Hair follicular keratinocyte (primary cell): Measurements from ENCODE around the gene EXOSC10. TPM values are rescaled to one million over a fixed set of nuclear protein-coding genes. Genes with fewer than 3 reads are reported as not detected.

Source experiments
- total RNA-seq: library from RNA; depleted of rRNA; stranded (reverse); fragments of >200 nt; gene quantifications from 2 replicates; pipeline ENCODE4 v1.2.3, GENCODE V29; 2015

Gene EXOSC10
- 46.2 and 70.4 TPM in 2 replicates for total RNA-seq

DNA sequence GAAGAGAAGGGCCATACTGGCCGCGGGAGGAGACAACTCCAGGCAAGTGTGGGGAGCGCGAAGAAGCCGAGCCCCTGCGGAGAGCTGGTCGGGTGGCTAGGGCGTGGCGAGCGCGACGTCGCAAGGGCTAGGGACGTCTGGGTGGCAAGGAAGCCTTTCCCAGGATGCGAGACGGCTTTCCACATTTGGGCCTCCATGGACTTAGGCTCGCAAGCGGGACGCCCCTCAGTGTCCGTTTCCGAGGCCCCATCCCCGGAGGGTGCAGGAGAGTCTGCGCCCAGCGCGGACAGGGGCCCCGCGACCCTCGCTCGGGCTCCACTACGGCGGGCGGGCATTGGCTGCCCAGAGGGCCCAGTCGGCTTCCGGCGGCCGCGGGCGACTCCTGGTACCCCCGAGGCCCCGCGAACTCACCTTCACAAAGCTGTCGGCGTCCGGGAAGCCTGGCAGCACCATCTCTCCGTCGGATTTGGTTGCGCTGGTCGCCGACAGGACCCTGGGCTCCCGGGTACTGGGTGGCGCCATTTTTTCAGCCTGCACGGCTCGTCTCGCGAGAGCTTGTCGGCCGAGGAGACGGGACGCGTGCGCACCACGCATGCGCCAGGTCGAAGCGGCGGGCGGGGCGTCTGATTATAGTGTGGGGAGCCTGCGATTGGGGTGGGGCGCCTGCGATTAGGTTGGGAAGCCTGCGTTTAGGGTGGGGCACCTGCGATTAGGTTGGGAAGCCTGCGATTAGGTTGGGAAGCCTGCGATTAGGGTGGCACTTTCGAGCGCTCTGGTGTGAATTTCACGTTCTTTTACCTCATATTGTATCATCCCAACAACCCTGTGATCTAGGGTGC lies at the start of gene EXOSC10:
Gene EXOSC10, minus strand, starts transcription at position 560 of the 839 bp plus-strand sequence. Its CDS starts 38 bp downstream, at position 522.

DNA sequence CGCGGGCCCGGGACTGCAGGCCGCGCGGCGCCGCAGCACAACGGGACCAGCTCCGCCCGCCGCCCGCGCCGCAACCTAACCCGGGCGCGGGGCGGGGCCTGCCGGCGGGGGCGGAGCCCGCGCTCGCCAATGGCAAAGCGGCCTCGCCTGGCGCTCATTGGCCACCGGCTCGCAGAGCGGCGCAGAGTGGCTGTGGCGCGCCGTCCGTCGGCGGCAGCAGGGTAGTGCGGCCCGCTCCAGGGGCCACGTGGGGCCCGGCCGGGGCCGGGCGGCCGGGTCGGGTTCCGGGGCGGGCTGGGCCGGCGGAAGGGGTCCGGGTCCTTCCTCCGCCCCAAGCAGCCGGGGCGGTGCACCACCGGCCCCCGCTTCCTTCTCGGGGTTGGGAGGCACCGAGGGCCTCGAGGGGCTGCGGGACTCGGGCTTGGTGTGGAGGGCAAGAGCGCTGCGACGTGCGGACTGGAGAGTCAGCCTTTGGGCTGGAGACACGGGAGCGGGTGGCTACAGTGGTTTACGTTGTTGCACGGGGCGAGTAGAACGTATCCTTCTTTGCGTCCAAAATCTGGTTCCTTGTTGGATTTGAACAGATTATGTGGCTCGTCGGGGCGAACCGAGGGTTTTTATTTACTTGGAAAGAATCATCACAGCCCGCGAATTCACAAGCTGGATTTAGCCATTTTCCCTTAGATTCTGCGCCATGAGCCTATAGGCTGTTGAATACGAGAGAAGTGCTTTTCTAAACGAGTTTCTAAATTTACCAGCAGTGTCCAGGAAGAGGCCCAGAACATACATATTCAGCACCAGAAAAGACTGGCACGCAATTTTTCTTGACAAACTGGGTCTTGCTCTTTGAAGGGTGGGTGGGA lies 39.5 kb downstream of the EXOSC10 start, which contains the start of gene SRM:
Gene SRM, minus strand, starts transcription at position 51 of the 863 bp plus-strand sequence. CDS start 75 bp downstream, outside the sequence.

DNA sequence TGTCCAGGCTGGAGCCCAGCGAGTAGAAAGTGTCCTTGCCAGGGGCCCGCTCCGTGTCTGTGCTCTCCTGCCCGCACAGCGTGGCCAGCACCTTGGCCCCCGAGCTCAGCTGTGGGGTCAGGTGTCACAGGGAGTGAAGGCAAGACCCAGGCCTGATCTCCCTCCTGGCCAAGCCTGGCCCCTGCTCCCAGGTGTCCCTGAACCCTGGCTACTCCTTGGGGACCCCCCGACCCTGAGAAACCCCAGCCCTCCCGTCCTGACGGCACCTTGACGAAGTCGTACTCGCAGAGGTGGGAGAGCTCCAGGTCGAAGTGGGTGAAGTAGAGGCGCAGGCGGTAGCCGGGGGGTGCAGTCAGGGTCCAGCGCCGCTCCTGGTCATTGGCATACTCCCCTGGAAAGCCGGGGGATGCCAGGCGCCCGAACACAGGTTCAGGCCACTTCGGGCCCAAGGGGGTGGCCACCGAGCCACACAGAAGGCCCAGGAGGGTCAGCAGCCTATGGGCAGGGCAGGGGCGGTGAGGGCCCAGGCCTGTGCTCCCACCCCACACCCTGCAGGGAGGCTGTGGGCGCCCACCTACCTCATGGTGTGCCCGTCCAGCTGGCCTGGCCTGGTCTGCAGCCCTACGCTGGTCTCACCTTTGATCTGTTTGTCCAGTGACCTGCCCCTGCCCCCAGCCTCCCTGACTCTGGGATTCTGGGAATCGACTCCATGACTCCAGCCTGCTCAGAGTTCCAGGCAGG lies 52.9 kb downstream of the EXOSC10 start, which contains the start of gene MASP2:
Gene MASP2, minus strand, starts transcription at position 615 of the 741 bp plus-strand sequence. Its CDS starts 32 bp downstream, at position 583.

Other genes with a start within 250 kb of the EXOSC10 start
- 46.5 and 56.1 TPM in 2 replicates for gene TARDBP, start 87.2 kb downstream of the EXOSC10 start, total RNA-seq
- gene MASP2, start 52.6 kb downstream of the EXOSC10 start, total RNA-seq = not detected in 2 replicates
- gene SRM, start 39.9 kb downstream of the EXOSC10 start, total RNA-seq = 55.1 and 86.0 TPM in 2 replicates
- 0.08 TPM in 1 of 2 replicates, not detected in the other for gene ANGPTL7, start 89.5 kb upstream of the EXOSC10 start, total RNA-seq
- gene MTOR, start 162.7 kb upstream of the EXOSC10 start, total RNA-seq = 31.1 and 33.6 TPM in 2 replicates
- 9.6 and 12.0 TPM in 2 replicates for gene UBIAD1, start 173.3 kb upstream of the EXOSC10 start, total RNA-seq